Cardiac septum (tissue), 1 donor: ENCODE results near the gene FSHB. TPM values are rescaled to one million over a fixed set of nuclear protein-coding genes. Genes with fewer than 3 reads are reported as not detected.
"Not testable (repeated sequence)": the region's sequence is repeated elsewhere in the genome, so short reads cannot be mapped to it uniquely, and the experiment has no call there.

Source experiments
- DNase-seq: peaks from one replicate; pipeline ENCODE4 v3.0.0-alpha.2; 2020; ENCODE audit warnings: low spot score
- intact Hi-C: fragments of 100-400 bp; cut with DNase I; formaldehyde crosslinking; loops from one replicate; pipeline ENCODE4 v1.14.0; 2022
- long read RNA-seq: library from polyadenylated mRNA; unstranded; transcript quantifications from one replicate; pipeline ENCODE4 v2.0.0, GENCODE V29; 2021
- total RNA-seq: library from RNA; stranded (reverse); fragmentation: NEBNext Ultra II Directional; extraction: Animal tissue kit (Norgen Biotek cat#: 25700); gene quantifications from one replicate; pipeline ENCODE4 v1.2.1, GENCODE V29; 2021
- donor health status: DM: no; HTN: no; CAD: no.

The FSHB gene
- total RNA-seq: not detected
- long read RNA-seq: 0 reads

- intact Hi-C loops: no loop called here
Observed at GRCh38 chr11:30230714-30231113, at the start of gene FSHB. Gene FSHB, plus strand, starts transcription at chr11:30231014. Its CDS starts 889 bp downstream, at chr11:30231903.

GRCh38 chr11:30186748-30187147, 44.1 kb upstream of the FSHB start:
- intact Hi-C loops: no loop called here

More at GRCh38 chr11:30230714-30231113, at the start of gene FSHB:
- no peak for DNase-seq

GRCh38 chr11:30192620-30193019, 38.2 kb upstream of the FSHB start:
- intact Hi-C loops: no loop called here
- DNase-seq: no peak

More at GRCh38 chr11:30186748-30187147, 44.1 kb upstream of the FSHB start:
- no peak for DNase-seq

GRCh38 chr11:30196400-30197206, 34.2 kb upstream of the FSHB start:
- DNase-seq: no peak
- intact Hi-C loops: no loop called here

- no peak for DNase-seq
- intact Hi-C loops: no loop called here
Observed at GRCh38 chr11:30197869-30198268, 32.9 kb upstream of the FSHB start.

- intact Hi-C loops, DNase-seq: not testable (repeated sequence)
Observed at GRCh38 chr11:30202989-30203388, 27.8 kb upstream of the FSHB start.

- intact Hi-C loops: no loop called here
- no peak for DNase-seq
Observed at GRCh38 chr11:30203850-30204249, 27.0 kb upstream of the FSHB start.

GRCh38 chr11:30206249-30206996, 24.4 kb upstream of the FSHB start:
- intact Hi-C loops: no loop called here

GRCh38 chr11:30210357-30210756, 20.5 kb upstream of the FSHB start:
- intact Hi-C loops: no loop called here

More at GRCh38 chr11:30206249-30206996, 24.4 kb upstream of the FSHB start:
- DNase-seq: no peak

GRCh38 chr11:30216534-30216933, 14.3 kb upstream of the FSHB start:
- intact Hi-C loops: no loop called here
- DNase-seq: no peak

More at GRCh38 chr11:30210357-30210756, 20.5 kb upstream of the FSHB start:
- DNase-seq: no peak

GRCh38 chr11:30218278-30218677, 12.5 kb upstream of the FSHB start:
- DNase-seq: no peak

GRCh38 chr11:30225642-30226041, 5.2 kb upstream of the FSHB start:
- intact Hi-C loops: no loop called here
- DNase-seq: no peak

More at GRCh38 chr11:30218278-30218677, 12.5 kb upstream of the FSHB start:
- intact Hi-C loops: no loop called here

- no peak for DNase-seq
- intact Hi-C loops: no loop called here
Observed at GRCh38 chr11:30228323-30228884, 2.4 kb upstream of the FSHB start.

GRCh38 chr11:30239025-30239424, 8.2 kb downstream of the FSHB start:
- intact Hi-C loops: no loop called here

GRCh38 chr11:30244265-30244664, 13.5 kb downstream of the FSHB start:
- intact Hi-C loops: no loop called here
- DNase-seq: no peak

More at GRCh38 chr11:30239025-30239424, 8.2 kb downstream of the FSHB start:
- DNase-seq: no peak

GRCh38 chr11:30245621-30246020, 14.8 kb downstream of the FSHB start:
- intact Hi-C loops: no loop called here
- DNase-seq: no peak

- DNase-seq: no peak
- intact Hi-C loops: no loop called here
Observed at GRCh38 chr11:30254307-30255298, 23.8 kb downstream of the FSHB start.

- DNase-seq: no peak
- intact Hi-C loops: no loop called here
Observed at GRCh38 chr11:30255637-30256036, 24.8 kb downstream of the FSHB start.

- no peak for DNase-seq
- intact Hi-C loops: no loop called here
Observed at GRCh38 chr11:30257058-30257457, 26.2 kb downstream of the FSHB start.
